Testis (tissue), 3 donors: ENCODE measurements around the gene PMS2. TPM values are rescaled to one million over a fixed set of nuclear protein-coding genes. Genes with fewer than 3 reads are reported as not detected.

Experiments
- DNase-seq: peaks from one replicate; pipeline ENCODE4 v3.0.0-alpha.2; 2019
- H3K27ac ChIP-seq, 2 donors: fragments of 200-600 bp; sonication (generic); one replicate each; pipeline ENCODE4 v1.5.1; 2019
- H3K27me3 ChIP-seq: fragments of 200-600 bp; sonication (generic); one replicate; pipeline ENCODE4 v1.5.1; 2019
- H3K36me3 ChIP-seq: fragments of 200-600 bp; sonication (generic); one replicate; pipeline ENCODE4 v1.5.1; 2017; ENCODE audit warnings: low read depth; ENCODE audit errors: missing control alignments
- H3K4me1 ChIP-seq: fragments of 200-600 bp; sonication (generic); one replicate; pipeline ENCODE4 v1.5.1; 2019
- H3K4me3 ChIP-seq, 2 donors: fragments of 200-600 bp; sonication (generic); one replicate each; pipeline ENCODE4 v1.5.1; 2017 to 2019
- H3K9me3 ChIP-seq: fragments of 200-600 bp; sonication (generic); one replicate; pipeline ENCODE4 v1.5.1; 2017
- CTCF ChIP-seq, 3 experiments: fragments of 450-650 bp in 2 of 3; fragments of 200-600 bp in 1 of 3; sonication (generic) in 1 of 3; IDR thresholded peaks; one replicate each; pipeline ENCODE4 v1.5.1; 2016 to 2019; ENCODE audit warnings: antibody characterized with exemption in 3 of 3, mild to moderate bottlenecking in 2 of 3, moderate library complexity in 1 of 3
- POLR2A ChIP-seq: fragments of 450-650 bp; IDR thresholded peaks from one replicate; pipeline ENCODE4 v1.6.1; 2017; ENCODE audit warnings: antibody characterized with exemption, mild to moderate bottlenecking, moderate library complexity
- WGBS, 2 donors: methylation state at CpG; one replicate each; pipeline ENCODE4 v1.1.5; 2018; 5-methylcytosine and 5-hydroxymethylcytosine counted together
- intact Hi-C: fragments of 100-400 bp; cut with DNase I; formaldehyde crosslinking; loops from one replicate; pipeline ENCODE4 v1.15.1; 2023; ENCODE audit warnings: low total_unique reads
- polyA plus RNA-seq: library from polyadenylated mRNA; stranded (reverse); fragments of 350-450 nt; fragmentation: Illumina TruSeq; extraction: RNeasy Lipid Tissue Mini Kit (QIAGEN cat#74804); gene quantifications from one replicate; pipeline ENCODE4 v1.2.3, GENCODE V29; 2014; ENCODE audit warnings: low read depth, low replicate concordance; ENCODE audit not compliant: insufficient read depth
- total RNA-seq, 2 donors: library from RNA; depleted of rRNA; stranded (reverse); fragments of >200 nt; gene quantifications; one replicate each; pipeline ENCODE4 v1.2.3, GENCODE V29; 2016

The PMS2 gene
- total and polyA plus RNA-seq, 3 donors from 2014 or later: 9.2 to 13.3 (median 9.9) TPM

GRCh38 chr7:6026011-6026819 is 17.4 kb upstream of the PMS2 start:
- DNase-seq: peak; percentile 27
- Histone ChIP-seq H3K9me3 (no peaks in the 10 kb centered on the region), H3K4me3 (no peak overlapping the region), H3K27ac (peak overlapping the region in 1 of 2 donors; percentile 32), H3K4me1 (no peaks in the 10 kb centered on the region), H3K27me3 (no peaks in the 10 kb centered on the region), H3K36me3 (no peaks in the 10 kb centered on the region)
- intact Hi-C loops: no loop called here
- TF ChIP-seq CTCF (IDR thresholded peaks at IDR 0.05) (no peak), POLR2A (no peak)
- 70 to 87% methylated on average over 15 to 21 of the region's 22 CpGs for WGBS, 2 donors

GRCh38 chr7:6023974-6024435 is 15.2 kb upstream of the PMS2 start:
- DNase-seq: no peak
- WGBS, 2 donors: 88 to 91% methylated on average over 7 of the region's 7 CpGs
- intact Hi-C loops: no loop called here
- no peak overlapping the region for H3K4me3 ChIP-seq
- TF ChIP-seq CTCF (IDR thresholded peaks at IDR 0.05) (no peak), POLR2A (no peak)
- no peak overlapping the region for H3K27ac ChIP-seq
- H3K27me3 ChIP-seq: no peaks in the 10 kb centered on the region
- H3K4me1 ChIP-seq: no peaks in the 10 kb centered on the region
- no peaks in the 10 kb centered on the region for H3K9me3 ChIP-seq
- H3K36me3 ChIP-seq: no peaks in the 10 kb centered on the region

GRCh38 chr7:6022707-6023106 is 13.9 kb upstream of the PMS2 start:
- Histone ChIP-seq H3K27ac (no peak overlapping the region), H3K4me1 (no peaks in the 10 kb centered on the region), H3K27me3 (no peaks in the 10 kb centered on the region), H3K36me3 (no peaks in the 10 kb centered on the region), H3K9me3 (no peaks in the 10 kb centered on the region), H3K4me3 (no peak overlapping the region)
- TF ChIP-seq CTCF (IDR thresholded peaks at IDR 0.05) (no peak), POLR2A (no peak)
- 91 to 97% methylated on average over 3 of the region's 3 CpGs for WGBS, 2 donors
- DNase-seq: no peak
- intact Hi-C loops: no loop called here

GRCh38 chr7:6020371-6021286 is 11.8 kb upstream of the PMS2 start:
- intact Hi-C loops: no loop called here
- TF ChIP-seq POLR2A: no peak
- no peak for TF ChIP-seq CTCF (IDR thresholded peaks at IDR 0.05)
- DNase-seq: no peak
- no peaks in the 10 kb centered on the region for H3K27me3 ChIP-seq
- no peaks in the 10 kb centered on the region for H3K36me3 ChIP-seq
- no peaks in the 10 kb centered on the region for H3K9me3 ChIP-seq
- H3K4me3 ChIP-seq: no peak overlapping the region
- H3K27ac ChIP-seq: no peak overlapping the region
- WGBS, 2 donors: 85 to 90% methylated on average over 11 of the region's 11 CpGs
- H3K4me1 ChIP-seq: peaks cover 3% of the 10 kb centered on the region
